GM23248 (cell line): Measurements from ENCODE around the gene MYOM1. TPM values are rescaled to one million over a fixed set of nuclear protein-coding genes. Genes with fewer than 3 reads are reported as not detected.

Source experiments
- DNase-seq: peaks from one replicate; pipeline ENCODE4 v3.0.0-alpha.2; 2015
- H2AFZ ChIP-seq: fragments of 200-600 bp; sonication (generic); 2 replicates; pipeline ENCODE4 v1.6.1; 2016; ENCODE audit warnings: antibody characterized with exemption
- H3F3A ChIP-seq: fragments of 200-600 bp; sonication (generic); 2 replicates; pipeline ENCODE4 v1.6.1; 2016; ENCODE audit warnings: mild to moderate bottlenecking, antibody characterized with exemption, mixed run types; ENCODE audit not compliant: insufficient read depth
- H3K27ac ChIP-seq: fragments of 200-600 bp; sonication (generic); 2 replicates; pipeline ENCODE4 v1.5.1; 2016; ENCODE audit warnings: mild to moderate bottlenecking
- H3K27me3 ChIP-seq: fragments of 200-600 bp; sonication (generic); replicated peaks from 2 replicates; pipeline ENCODE4 v1.6.1; 2016; ENCODE audit warnings: mild to moderate bottlenecking; ENCODE audit not compliant: insufficient read depth
- H3K36me3 ChIP-seq: fragments of 200-600 bp; sonication (generic); 2 replicates; pipeline ENCODE4 v1.6.1; 2016; ENCODE audit warnings: low read depth, mild to moderate bottlenecking
- H3K4me1 ChIP-seq: fragments of 200-600 bp; sonication (generic); 2 replicates; pipeline ENCODE4 v1.6.1; 2016; ENCODE audit warnings: mild to moderate bottlenecking; ENCODE audit not compliant: insufficient read depth
- H3K4me2 ChIP-seq: fragments of 200-600 bp; sonication (generic); one replicate; pipeline ENCODE4 v1.6.1; 2016; ENCODE audit warnings: mild to moderate bottlenecking; ENCODE audit not compliant: unreplicated experiment
- H3K4me3 ChIP-seq: fragments of 200-600 bp; sonication (generic); 2 replicates; pipeline ENCODE4 v1.5.1; 2016; ENCODE audit warnings: mild to moderate bottlenecking
- H3K79me2 ChIP-seq: fragments of 200-600 bp; sonication (generic); 2 replicates; pipeline ENCODE4 v1.6.1; 2016; ENCODE audit warnings: mild to moderate bottlenecking; ENCODE audit not compliant: insufficient read depth
- H3K9ac ChIP-seq: fragments of 200-600 bp; sonication (generic); 2 replicates; pipeline ENCODE4 v1.6.1; 2016; ENCODE audit warnings: mild to moderate bottlenecking
- H3K9me2 ChIP-seq: fragments of 200-600 bp; sonication (generic); 2 replicates; pipeline ENCODE4 v1.6.1; 2016; ENCODE audit warnings: mixed run types, mild to moderate bottlenecking, moderate library complexity; ENCODE audit not compliant: insufficient read depth
- H3K9me3 ChIP-seq: fragments of 200-600 bp; sonication (generic); one replicate; pipeline ENCODE4 v1.6.1; 2017; ENCODE audit warnings: low read depth
- H4K20me1 ChIP-seq: fragments of 200-600 bp; sonication (generic); 2 replicates; pipeline ENCODE4 v1.6.0; 2016; ENCODE audit not compliant: insufficient read depth
- EZH2 ChIP-seq: fragments of 200-600 bp; sonication (generic); IDR thresholded peaks from 2 replicates; pipeline ENCODE4 v1.6.1; 2018; ENCODE audit warnings: antibody characterized with exemption, mild to moderate bottlenecking; ENCODE audit not compliant: insufficient read depth, poor library complexity, severe bottlenecking
- EZH2phosphoT487 ChIP-seq: fragments of 200-600 bp; sonication (generic); IDR thresholded peaks from 2 replicates; pipeline ENCODE4 v1.6.1; 2018; ENCODE audit warnings: antibody characterized with exemption, moderate library complexity, mild to moderate bottlenecking, low read depth; ENCODE audit not compliant: insufficient read depth
- WGBS, 2 experiments: methylation state at CpG; one replicate each; pipeline ENCODE4 v1.1.6; 2015 to 2017; ENCODE audit warnings: low lambda C conversion rate in 2 of 2, low coverage in 1 of 2; ENCODE audit errors: missing lambda C conversion rate in 2 of 2; 5-methylcytosine and 5-hydroxymethylcytosine counted together
- in situ Hi-C: fragments of 300-500 bp; cut with MboI; formaldehyde crosslinking; loops from 2 replicates; pipeline ENCODE4 v1.15.0; 2020
- polyA plus RNA-seq: library from polyadenylated mRNA; unstranded; fragments of >200 nt; fragmentation: Nextera tagmentation; extraction: Ambion mirVana; gene quantifications from 2 replicates; pipeline ENCODE4 v1.2.1, GENCODE V29; 2016
- total RNA-seq: library from RNA; depleted of rRNA; stranded (reverse); fragments of >200 nt; shearing (Covaris generic); gene quantifications from 2 replicates; pipeline ENCODE4 v1.2.3, GENCODE V29; 2014

MYOM1 gene
- total and polyA plus RNA-seq, 2 experiments from 2014 or later: 0.64 to 0.65 TPM

DNA sequence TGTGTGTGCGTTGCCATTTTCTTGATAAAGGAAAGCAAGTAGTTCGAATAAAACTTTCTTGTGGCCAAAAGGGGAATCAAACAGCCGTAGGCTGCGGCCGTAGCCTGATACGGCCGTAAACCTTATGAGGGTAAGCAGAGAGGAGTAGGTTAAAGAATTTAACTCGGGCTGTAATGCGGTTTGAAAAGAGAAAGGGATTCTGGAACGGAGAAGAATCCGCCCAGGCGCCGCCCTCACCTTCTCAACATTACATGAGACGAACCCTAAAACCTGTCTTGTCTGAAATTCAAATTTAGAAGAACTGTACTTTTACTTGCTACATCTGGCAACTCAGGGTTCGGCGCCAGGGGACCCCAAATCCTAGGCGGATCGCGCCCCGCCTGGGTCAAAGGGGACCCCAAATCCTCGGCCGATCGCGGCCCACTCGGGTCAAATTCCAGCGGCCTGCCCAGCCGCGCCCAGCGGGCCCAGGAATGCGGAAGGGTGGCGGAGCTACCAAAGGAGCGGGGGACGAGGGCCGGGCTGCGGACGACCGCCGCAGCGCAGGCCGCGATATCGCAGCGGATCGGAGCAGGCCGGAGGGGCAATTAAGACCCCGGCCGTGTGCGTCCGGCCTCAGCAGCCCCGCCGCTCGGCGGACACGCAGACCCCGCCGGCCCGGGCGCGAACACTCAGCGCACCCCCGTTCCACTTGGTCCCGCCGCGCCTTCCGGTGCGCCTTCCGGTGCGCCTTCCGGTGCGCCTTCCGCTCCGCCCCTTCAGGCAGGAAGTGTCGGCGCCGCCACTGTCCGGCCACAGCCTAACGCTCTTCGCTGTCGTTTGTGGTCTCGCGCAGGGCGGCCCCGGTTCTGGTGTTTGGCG lies 41.8 kb upstream of the MYOM1 start, which contains the start of gene MYL12B:
Gene MYL12B, plus strand, starts transcription at position 761 of the 861 bp plus-strand sequence. CDS start 10,766 bp downstream, outside the sequence.
- Histone ChIP-seq H3K27me3 (no peaks in the 10 kb centered on the region), H3K9me3 (no peaks in the 10 kb centered on the region), H3K4me2 (peak within 1 kb of the TSS; percentile 98), H2AFZ (peak within 1 kb of the TSS; percentile 82), H3K4me1 (peaks cover 43% of the 10 kb centered on the region), H3K9ac (peak within 1 kb of the TSS; percentile 87), H3K36me3 (peaks cover 30% of the 10 kb centered on the region), H4K20me1 (peaks cover 22% of the 10 kb centered on the region), H3K27ac (peak within 1 kb of the TSS; percentile 90), H3K9me2 (no peaks in the 10 kb centered on the region), H3K79me2 (peaks cover 81% of the 10 kb centered on the region), H3F3A (peaks cover 85% of the 10 kb centered on the region), H3K4me3 (peak within 1 kb of the TSS; percentile 99)
- no peak for TF ChIP-seq EZH2phosphoT487
- TF ChIP-seq EZH2: no peak
- 1 to 2% methylated on average over 48 to 71 of the region's 84 CpGs for WGBS, 2 experiments
- in situ Hi-C loops: no loop called here
- peak; percentile 93 for DNase-seq

DNA sequence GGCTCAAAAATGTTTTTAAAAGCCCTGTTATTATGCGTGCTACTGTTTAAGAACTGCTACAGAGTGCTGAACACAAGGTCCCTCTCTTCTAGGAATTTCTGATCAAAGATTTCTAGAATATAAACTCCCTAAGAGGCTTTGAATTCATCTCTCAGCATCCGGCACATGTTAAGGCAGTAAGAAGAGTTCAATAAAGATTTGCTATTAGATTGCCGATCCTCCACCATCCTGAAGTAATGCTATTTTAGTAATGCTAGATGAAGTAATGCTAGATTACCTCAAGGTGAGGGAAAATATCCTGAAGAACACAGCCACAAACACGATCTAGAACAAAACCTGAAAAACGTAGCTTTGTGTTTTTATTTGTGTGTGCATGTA lies 41.2 kb upstream of the MYOM1 start:
- H3K9me3 ChIP-seq: no peaks in the 10 kb centered on the region
- peaks cover 89% of the 10 kb centered on the region for H3F3A ChIP-seq
- no peaks in the 10 kb centered on the region for H3K27me3 ChIP-seq
- in situ Hi-C loops: no loop called here
- peaks cover 18% of the 10 kb centered on the region for H4K20me1 ChIP-seq
- no peak for DNase-seq
- H3K9ac ChIP-seq: peak overlapping the region; percentile 87
- peaks cover 37% of the 10 kb centered on the region for H3K36me3 ChIP-seq
- H3K4me2 ChIP-seq: peak overlapping the region; percentile 98
- no peak for TF ChIP-seq EZH2phosphoT487
- no peak for TF ChIP-seq EZH2
- WGBS, 2 experiments: 16 to 20% methylated on average over 5 of the region's 5 CpGs
- peak overlapping the region; percentile 99 for H3K4me3 ChIP-seq
- H2AFZ ChIP-seq: peak overlapping the region; percentile 82
- H3K79me2 ChIP-seq: peaks cover 81% of the 10 kb centered on the region
- H3K4me1 ChIP-seq: peaks cover 44% of the 10 kb centered on the region
- H3K27ac ChIP-seq: peak overlapping the region; percentile 90
- no peaks in the 10 kb centered on the region for H3K9me2 ChIP-seq

DNA sequence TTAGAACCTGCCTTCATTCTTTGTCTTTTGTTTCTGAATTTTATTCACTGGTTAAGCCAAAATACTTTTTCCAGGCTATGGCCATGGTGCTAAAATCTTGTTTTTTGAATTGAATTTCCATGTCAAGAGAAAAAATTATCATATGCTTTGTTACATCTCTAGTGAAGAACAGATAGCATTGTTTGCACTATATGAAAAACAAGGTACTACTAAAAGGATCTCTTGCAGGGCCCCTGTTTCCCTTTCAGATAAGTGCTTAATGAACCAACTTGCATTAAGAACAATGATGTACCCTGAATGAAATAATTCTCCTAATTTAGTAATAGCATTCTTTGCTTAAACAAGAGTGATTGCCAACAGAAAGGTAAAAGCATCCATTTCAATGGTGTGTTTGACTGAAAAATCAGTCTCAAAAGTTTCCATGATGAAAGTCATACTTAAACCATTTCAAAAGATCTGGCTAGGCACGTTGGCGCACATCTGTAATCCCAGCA lies 37.9 kb upstream of the MYOM1 start:
- H4K20me1 ChIP-seq: no peaks in the 10 kb centered on the region
- H3K4me3 ChIP-seq: no peak overlapping the region
- H3K9ac ChIP-seq: no peak overlapping the region
- no peak overlapping the region for H3K4me2 ChIP-seq
- H3K79me2 ChIP-seq: peaks cover 81% of the 10 kb centered on the region
- peaks cover 67% of the 10 kb centered on the region for H3K36me3 ChIP-seq
- in situ Hi-C loops: no loop called here
- H3K9me3 ChIP-seq: no peaks in the 10 kb centered on the region
- peaks cover 56% of the 10 kb centered on the region for H3K4me1 ChIP-seq
- no peaks in the 10 kb centered on the region for H3K9me2 ChIP-seq
- 0 out of 2 replicates have a peak overlapping the region, but pooled peaks have one; percentile 6 for H3K27ac ChIP-seq
- no peak for TF ChIP-seq EZH2
- no peak for TF ChIP-seq EZH2phosphoT487
- no peak for DNase-seq
- no peaks in the 10 kb centered on the region for H3K27me3 ChIP-seq
- WGBS, 2 experiments: 97 to 100% methylated on average over 2 of the region's 2 CpGs
- H2AFZ ChIP-seq: no peak overlapping the region
- peaks cover 89% of the 10 kb centered on the region for H3F3A ChIP-seq

DNA sequence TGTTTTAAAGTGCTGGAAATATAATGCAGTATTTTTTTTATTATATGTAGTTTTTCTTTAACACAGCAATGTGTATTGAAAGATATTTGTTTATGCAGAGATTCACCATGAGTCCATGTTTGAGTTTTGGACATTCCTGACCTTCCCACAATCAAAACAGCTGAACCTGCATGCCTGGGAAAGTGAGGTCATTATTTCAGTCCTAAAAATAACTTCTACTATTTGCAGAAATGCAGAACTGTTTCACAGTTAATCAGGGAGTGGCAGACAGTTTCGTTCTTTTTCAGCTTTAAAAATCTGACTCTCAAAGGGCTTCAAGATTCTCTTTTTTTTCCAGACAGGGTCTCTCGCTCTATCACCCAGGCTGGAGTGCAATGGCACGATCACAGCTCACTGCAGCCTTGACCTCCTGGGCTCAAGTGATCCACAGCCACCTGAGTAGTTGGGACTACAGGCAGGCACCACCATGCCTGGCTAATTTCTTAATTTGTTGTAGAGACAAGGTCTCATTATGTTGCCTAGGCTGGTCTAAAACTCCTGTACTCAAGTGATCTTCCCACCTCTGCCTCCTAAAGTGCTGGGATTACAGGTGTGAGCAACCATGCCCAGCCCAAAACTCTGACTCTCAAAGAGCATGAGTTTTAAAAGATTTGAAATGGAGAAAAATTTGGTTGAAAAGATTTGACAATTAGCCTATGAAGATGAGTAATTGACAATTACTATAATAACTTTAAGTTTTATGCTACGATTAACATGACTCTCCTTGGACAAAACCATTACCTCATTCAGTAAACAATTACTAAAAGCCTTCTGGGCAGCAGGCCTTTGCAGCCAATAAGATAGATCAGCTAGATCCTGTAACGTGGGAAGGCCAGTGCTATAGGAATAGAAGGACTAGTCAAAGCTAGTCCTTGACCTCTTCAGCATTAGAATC lies 37.2 kb upstream of the MYOM1 start:
- no peaks in the 10 kb centered on the region for H3K27me3 ChIP-seq
- no peak overlapping the region for H2AFZ ChIP-seq
- WGBS, 2 experiments: 84 to 88% methylated on average over 5 of the region's 5 CpGs
- H3K9ac ChIP-seq: 0 out of 2 replicates have a peak overlapping the region, but pooled peaks have one; percentile 4
- peaks cover 94% of the 10 kb centered on the region for H3F3A ChIP-seq
- H3K36me3 ChIP-seq: peaks cover 67% of the 10 kb centered on the region
- peak; percentile 57 for DNase-seq
- H3K4me1 ChIP-seq: peaks cover 63% of the 10 kb centered on the region
- no peaks in the 10 kb centered on the region for H3K9me2 ChIP-seq
- H3K27ac ChIP-seq: peak overlapping the region; percentile 27
- H3K4me3 ChIP-seq: no peak overlapping the region; the same call in 1 of the 2 replicates
- in situ Hi-C loops: no loop called here
- no peaks in the 10 kb centered on the region for H3K9me3 ChIP-seq
- H3K4me2 ChIP-seq: peak overlapping the region; percentile 30
- no peak for TF ChIP-seq EZH2
- no peak for TF ChIP-seq EZH2phosphoT487
- peaks cover 82% of the 10 kb centered on the region for H3K79me2 ChIP-seq
- H4K20me1 ChIP-seq: no peaks in the 10 kb centered on the region
